ENCODE data around the gene IGFN1. TPM values are rescaled to one million over a fixed set of nuclear protein-coding genes. Genes with fewer than 3 reads are reported as not detected.

The IGFN1 gene
- total and polyA plus RNA-seq, 2 of the 8 experiments (the other 6 are each of a cell fraction or from before 2014, with no cell fraction given) = not detected

DNA sequence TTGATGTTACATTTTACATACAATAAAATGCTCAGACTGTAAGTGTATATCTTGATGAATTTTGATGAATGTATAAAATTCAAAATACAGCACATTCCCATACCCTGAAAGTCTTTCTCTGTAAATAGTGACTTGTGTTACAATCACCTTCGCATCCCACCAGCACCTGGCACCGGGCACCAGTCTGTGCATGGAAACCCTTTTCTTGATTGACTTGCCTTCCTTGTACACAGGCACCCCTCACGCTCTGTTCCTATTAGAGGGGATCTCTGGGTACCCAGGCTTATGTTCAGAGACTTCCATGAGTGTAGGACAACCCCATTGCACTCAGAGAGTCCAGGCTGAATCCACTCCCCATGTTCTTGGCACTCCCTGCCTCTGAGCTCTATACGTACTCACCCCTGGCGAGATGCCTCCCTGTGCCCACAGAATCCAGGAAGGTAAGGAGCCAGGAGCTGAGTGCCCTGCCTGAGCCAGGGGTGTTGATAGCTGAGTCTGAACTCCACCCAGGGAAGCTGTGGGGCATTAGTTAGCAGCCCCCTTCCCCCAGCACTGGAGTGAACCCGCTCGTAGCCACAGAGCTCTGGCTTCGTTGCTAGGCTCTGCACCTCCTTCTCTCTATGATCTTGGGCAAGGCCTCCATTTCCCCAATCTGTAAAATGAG is 70.2 kb downstream of the IGFN1 start:
- Histone ChIP-seq H4K91ac (replicated peaks; ENCODE audit: insufficient read length, low read length) (no peak overlapping the region), H2BK20ac (ENCODE audit: low read length) (no peak overlapping the region), H3K14ac (ENCODE audit: insufficient read length) (no peak overlapping the region), H3K36me3 (ENCODE audit: control insufficient read depth in 2 of 4, insufficient read depth in 4 of 4, low read length in 3 of 4) (no peaks in the 10 kb centered on the region), H2BK5ac (ENCODE audit: low read depth, low read length) (no peak overlapping the region), H3K4me1 (replicated peaks in 1 of 4; ENCODE audit: control insufficient read depth in 3 of 4, insufficient read depth in 4 of 4, low read length in 3 of 4) (peaks cover 0 to 11% (median 11%) of the 10 kb centered on the region in 4 experiments; a peak in 6 of 7 replicates), H3K18ac (ENCODE audit: extremely low read depth, low read length) (no peak overlapping the region), H3K23me2 (ENCODE audit: low read depth, low read length) (peaks cover 32% of the 10 kb centered on the region; the same call in 1 of the 2 replicates), H3K4me3 (ENCODE audit: extremely low read depth in 1 of 4, insufficient read depth in 2 of 4, low read depth in 3 of 4, low read length in 4 of 4) (no peak overlapping the region), H4K5ac (ENCODE audit: insufficient read length, low read depth, low read length) (no peak overlapping the region), H3K9ac (replicated peaks in 1 of 4; ENCODE audit: extremely low read depth in 1 of 4, low read depth in 3 of 4, low read length in 3 of 4) (no peak overlapping the region), H2BK12ac (ENCODE audit: low read depth, low read length) (peak overlapping the region; percentile 35; the same call in 1 of the 2 replicates), H2BK15ac (ENCODE audit: low read length) (peak overlapping the region; percentile 95), H2AFZ (ENCODE audit: low read length) (no peak overlapping the region), H3K23ac (ENCODE audit: insufficient read length) (no peak overlapping the region), H3K4ac (replicated peaks; ENCODE audit: insufficient read length, low read depth, low read length) (no peak overlapping the region), H2BK120ac (replicated peaks; ENCODE audit: low read depth, low read length) (no peak overlapping the region), H3K27me3 (replicated peaks in 1 of 4; ENCODE audit: control insufficient read depth in 3 of 4, extremely low read depth in 1 of 4, insufficient read depth in 3 of 4, low read length in 3 of 4) (peaks cover 0 to 8% (median 0%) of the 10 kb centered on the region in 4 experiments; a peak in 3 of 7 replicates), H3K27ac (ENCODE audit: low read depth, low read length) (no peak overlapping the region), H4K8ac (ENCODE audit: extremely low read depth, insufficient read depth, low read length) (no peak overlapping the region), H2AK5ac (ENCODE audit: low read depth, low read length) (peak overlapping the region; percentile 70; the same call in 1 of the 2 replicates), H3K9me3 (ENCODE audit: insufficient read depth in 2 of 2, low read depth in 1 of 2, low read length in 1 of 2) (no peaks in the 10 kb centered on the region), H3K79me1 (ENCODE audit: low read depth, low read length) (no peaks in the 10 kb centered on the region), H3K4me2 (ENCODE audit: insufficient read depth in 1 of 2, low read depth in 2 of 2, low read length in 2 of 2) (peak overlapping the region in 1 of 2 experiments; percentile 87; a peak in 1 of 4 replicates), H3K79me2 (ENCODE audit: control insufficient read depth in 1 of 2, insufficient read depth in 2 of 2, low read length in 2 of 2) (no peaks in the 10 kb centered on the region), H4K20me1 (replicated peaks in 1 of 2; ENCODE audit: control insufficient read depth in 1 of 2, insufficient read depth in 2 of 2, low read length in 2 of 2) (no peaks in the 10 kb centered on the region), H3K56ac (replicated peaks; ENCODE audit: insufficient read length, low read depth, low read length) (no peak overlapping the region)
- DNase-seq (ENCODE audit: low read depth in 1 of 2, low spot score in 2 of 2) (peak in 1 of 2 experiments; percentile 32), FAIRE-seq (no peak)
- POLR2A ChIA-PET (ENCODE audit: partially characterized antibody) = interaction anchor here (1.1 kb wide), 1 partner anchor 115 kb away, joined by 3 read pairs; no protein-coding TSS in a partner anchor
- 94% methylated on average over 8 of the region's 8 CpGs; no CpG with 5 or more reads in 1 of the 2 experiments for WGBS, 2 experiments (ENCODE audit: extremely low coverage in 1 of 2, insufficient coverage in 1 of 2, insufficient read length in 1 of 2, insufficient replicate concordance in 2 of 2, low coverage in 1 of 2, low lambda C conversion rate in 2 of 2, missing lambda C conversion rate in 1 of 2)
- CTCF ChIA-PET (ENCODE audit: partially characterized antibody) = interaction anchor here (0.9 to 9.7 kb wide), 19 partner anchors 8 to 187 kb away, joined by 3 to 154 read pairs (median 5); partner anchors contain the start of gene PKP1
- TF ChIP-seq TAF7 (optimal IDR thresholded peaks at IDR 0.05; ENCODE audit: borderline replicate concordance, low read depth, low read length) (no peak), KDM4A (IDR thresholded peaks at IDR 0.05; ENCODE audit: low read depth, low read length, severe bottlenecking) (no peak), POLR2A (IDR thresholded peaks at IDR 0.05; ENCODE audit: control extremely low read depth in 1 of 2, low read depth in 2 of 2, low read length in 2 of 2) (no peak), EGR1 (IDR thresholded peaks at IDR 0.05; ENCODE audit: borderline replicate concordance, low read depth, low read length) (no peak), SAP30 (IDR thresholded peaks at IDR 0.05; ENCODE audit: insufficient read depth, insufficient replicate concordance, low read length) (no peak)

All from H1 (cell line).